HL-60 (cell line): ENCODE measurements around the gene RHBDL3.

Experiments used
- DNase-seq, 2 experiments: peaks; one replicate each; pipeline ENCODE4 v3.0.0-alpha.2; 2010 to 2020; ENCODE audit warnings: low read depth in 1 of 2, low spot score in 1 of 2
- H3K27ac ChIP-seq: fragments of 250-450 bp; sonication (Bioruptor Pico); replicated peaks from 2 replicates; pipeline ENCODE4 v1.5.1; 2020; ENCODE audit warnings: mild to moderate bottlenecking, moderate library complexity
- H3K27me3 ChIP-seq: fragments of 250-450 bp; sonication (Bioruptor Pico); 2 replicates; pipeline ENCODE4 v1.5.1; 2021; ENCODE audit warnings: mild to moderate bottlenecking, moderate library complexity; ENCODE audit not compliant: insufficient read depth, poor library complexity, severe bottlenecking
- H3K4me3 ChIP-seq: replicated peaks from 2 replicates; pipeline ENCODE4 v1.5.1; 2011; ENCODE audit warnings: mild to moderate bottlenecking, control low read depth, low read length; ENCODE audit not compliant: insufficient read depth
- GABPA ChIP-seq: IDR thresholded peaks from 2 replicates; pipeline ENCODE4 v1.6.1; 2012; ENCODE audit warnings: low read depth
- POLR2AphosphoS5 ChIP-seq: IDR thresholded peaks from 2 replicates; pipeline ENCODE4 v1.6.1; 2012; ENCODE audit warnings: low read depth
- SPI1 ChIP-seq: IDR thresholded peaks from 2 replicates; pipeline ENCODE4 v1.6.1; 2012; ENCODE audit warnings: low read depth, mild to moderate bottlenecking, borderline replicate concordance
- TF ChIP-seq, protein P1 (sequence below): IDR thresholded peaks from 2 replicates; pipeline ENCODE4 v1.6.1; 2012; ENCODE audit warnings: low read depth; ENCODE audit not compliant: insufficient replicate concordance
- TF ChIP-seq, protein P2 (sequence below): IDR thresholded peaks from one replicate; pipeline ENCODE4 v1.5.1; 2011; ENCODE audit warnings: low read length, control low read depth, inconsistent platforms; ENCODE audit not compliant: insufficient read depth

RHBDL3 gene

DNA sequence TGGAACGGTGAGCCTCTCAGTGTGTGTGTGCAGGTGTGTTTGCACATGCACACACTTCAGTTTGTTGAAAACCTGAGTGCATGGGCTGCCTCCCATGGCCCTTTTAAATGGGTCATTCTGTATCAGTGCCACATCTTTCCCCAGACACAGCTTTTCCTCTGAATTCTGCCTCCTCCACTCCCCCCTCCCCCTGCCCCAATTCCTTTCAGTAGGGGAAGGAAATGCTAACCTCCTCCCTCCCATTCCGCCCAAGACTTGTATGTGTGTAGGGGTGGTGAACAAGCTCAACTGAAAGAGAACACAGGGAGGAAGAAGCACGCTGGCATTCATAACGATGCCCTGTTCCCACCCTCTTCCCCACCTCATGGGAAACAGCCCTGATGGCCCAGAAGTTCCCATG is 42.0 kb downstream of the RHBDL3 start:
- no peak for DNase-seq
- peaks cover 3% of the 10 kb centered on the region for H3K27me3 ChIP-seq
- TF ChIP-seq, protein P1, sequence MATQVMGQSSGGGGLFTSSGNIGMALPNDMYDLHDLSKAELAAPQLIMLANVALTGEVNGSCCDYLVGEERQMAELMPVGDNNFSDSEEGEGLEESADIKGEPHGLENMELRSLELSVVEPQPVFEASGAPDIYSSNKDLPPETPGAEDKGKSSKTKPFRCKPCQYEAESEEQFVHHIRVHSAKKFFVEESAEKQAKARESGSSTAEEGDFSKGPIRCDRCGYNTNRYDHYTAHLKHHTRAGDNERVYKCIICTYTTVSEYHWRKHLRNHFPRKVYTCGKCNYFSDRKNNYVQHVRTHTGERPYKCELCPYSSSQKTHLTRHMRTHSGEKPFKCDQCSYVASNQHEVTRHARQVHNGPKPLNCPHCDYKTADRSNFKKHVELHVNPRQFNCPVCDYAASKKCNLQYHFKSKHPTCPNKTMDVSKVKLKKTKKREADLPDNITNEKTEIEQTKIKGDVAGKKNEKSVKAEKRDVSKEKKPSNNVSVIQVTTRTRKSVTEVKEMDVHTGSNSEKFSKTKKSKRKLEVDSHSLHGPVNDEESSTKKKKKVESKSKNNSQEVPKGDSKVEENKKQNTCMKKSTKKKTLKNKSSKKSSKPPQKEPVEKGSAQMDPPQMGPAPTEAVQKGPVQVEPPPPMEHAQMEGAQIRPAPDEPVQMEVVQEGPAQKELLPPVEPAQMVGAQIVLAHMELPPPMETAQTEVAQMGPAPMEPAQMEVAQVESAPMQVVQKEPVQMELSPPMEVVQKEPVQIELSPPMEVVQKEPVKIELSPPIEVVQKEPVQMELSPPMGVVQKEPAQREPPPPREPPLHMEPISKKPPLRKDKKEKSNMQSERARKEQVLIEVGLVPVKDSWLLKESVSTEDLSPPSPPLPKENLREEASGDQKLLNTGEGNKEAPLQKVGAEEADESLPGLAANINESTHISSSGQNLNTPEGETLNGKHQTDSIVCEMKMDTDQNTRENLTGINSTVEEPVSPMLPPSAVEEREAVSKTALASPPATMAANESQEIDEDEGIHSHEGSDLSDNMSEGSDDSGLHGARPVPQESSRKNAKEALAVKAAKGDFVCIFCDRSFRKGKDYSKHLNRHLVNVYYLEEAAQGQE = no peak
- no peak for TF ChIP-seq GABPA
- TF ChIP-seq, protein P2, sequence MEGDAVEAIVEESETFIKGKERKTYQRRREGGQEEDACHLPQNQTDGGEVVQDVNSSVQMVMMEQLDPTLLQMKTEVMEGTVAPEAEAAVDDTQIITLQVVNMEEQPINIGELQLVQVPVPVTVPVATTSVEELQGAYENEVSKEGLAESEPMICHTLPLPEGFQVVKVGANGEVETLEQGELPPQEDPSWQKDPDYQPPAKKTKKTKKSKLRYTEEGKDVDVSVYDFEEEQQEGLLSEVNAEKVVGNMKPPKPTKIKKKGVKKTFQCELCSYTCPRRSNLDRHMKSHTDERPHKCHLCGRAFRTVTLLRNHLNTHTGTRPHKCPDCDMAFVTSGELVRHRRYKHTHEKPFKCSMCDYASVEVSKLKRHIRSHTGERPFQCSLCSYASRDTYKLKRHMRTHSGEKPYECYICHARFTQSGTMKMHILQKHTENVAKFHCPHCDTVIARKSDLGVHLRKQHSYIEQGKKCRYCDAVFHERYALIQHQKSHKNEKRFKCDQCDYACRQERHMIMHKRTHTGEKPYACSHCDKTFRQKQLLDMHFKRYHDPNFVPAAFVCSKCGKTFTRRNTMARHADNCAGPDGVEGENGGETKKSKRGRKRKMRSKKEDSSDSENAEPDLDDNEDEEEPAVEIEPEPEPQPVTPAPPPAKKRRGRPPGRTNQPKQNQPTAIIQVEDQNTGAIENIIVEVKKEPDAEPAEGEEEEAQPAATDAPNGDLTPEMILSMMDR = no peak
- TF ChIP-seq SPI1 = no peak
- TF ChIP-seq POLR2AphosphoS5 = no peak
- no peak overlapping the region for H3K27ac ChIP-seq
- no peak overlapping the region for H3K4me3 ChIP-seq

DNA sequence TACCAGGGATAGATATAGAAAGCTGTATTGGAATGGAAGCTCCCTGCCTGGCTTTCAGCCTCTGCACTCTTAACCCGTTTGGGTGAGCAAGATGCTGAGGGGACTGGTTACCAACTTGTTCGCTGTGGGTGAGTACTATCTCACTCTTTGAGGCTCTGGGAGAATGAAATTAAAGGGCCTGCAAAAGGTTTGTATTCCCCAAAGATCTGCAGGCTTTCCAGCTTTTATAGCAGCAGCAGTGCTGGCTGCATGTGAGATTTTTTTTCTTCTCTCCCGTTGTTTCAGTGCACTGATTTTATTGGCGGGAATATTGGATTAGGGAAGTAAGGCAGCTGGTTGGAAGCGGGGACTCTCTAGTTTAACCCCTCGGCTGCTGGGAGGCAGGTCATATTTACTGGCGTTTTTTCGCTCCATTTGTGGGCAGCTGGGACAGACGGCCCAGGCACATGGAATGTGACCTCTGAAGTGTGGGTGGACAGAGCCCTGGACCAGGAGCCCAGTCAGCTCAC is 45.5 kb downstream of the RHBDL3 start:
- Histone ChIP-seq H3K27me3 (peaks cover 3% of the 10 kb centered on the region), H3K4me3 (no peak overlapping the region), H3K27ac (no peak overlapping the region)
- no peak for TF ChIP-seq GABPA
- TF ChIP-seq, protein P2 = no peak
- TF ChIP-seq SPI1 = no peak
- TF ChIP-seq, protein P1 = no peak
- TF ChIP-seq POLR2AphosphoS5 = no peak
- no peak for DNase-seq

DNA sequence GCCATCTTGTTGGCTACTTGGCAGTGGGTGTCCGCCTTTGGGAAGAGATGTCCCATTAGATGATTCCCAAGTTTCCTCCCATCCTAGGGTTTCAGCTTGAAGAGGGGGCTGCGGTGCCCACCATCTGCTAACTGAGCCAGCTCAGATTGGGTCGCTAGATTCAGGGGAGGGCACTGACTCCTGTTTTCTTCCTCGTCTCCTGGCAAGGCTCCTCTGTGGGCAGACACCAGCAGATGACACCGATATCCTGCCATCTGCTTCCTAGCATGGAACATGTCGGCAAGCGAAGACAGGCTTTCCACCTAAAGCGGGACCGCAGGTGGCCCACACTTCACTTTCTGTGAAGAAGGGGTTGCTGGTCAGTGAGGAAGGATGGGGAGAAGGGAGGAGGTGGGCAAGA is 49.0 kb downstream of the RHBDL3 start:
- H3K27ac ChIP-seq = no peak overlapping the region
- no peaks in the 10 kb centered on the region for H3K27me3 ChIP-seq
- DNase-seq = no peak
- H3K4me3 ChIP-seq = no peak overlapping the region
- TF ChIP-seq SPI1 (no peak), GABPA (no peak), POLR2AphosphoS5 (no peak)
- TF ChIP-seq, protein P2 = no peak
- TF ChIP-seq, protein P1 = no peak
